Dendritic cell treated with granulocyte-macrophage colony-stimulating factor and Interleukin-4, amounts not matched to agents 40 ng/mL and 50 ng/mL, for 4 days (primary cell): ENCODE measurements around the gene UBAC2.

ENCODE experiments used
- H3K27ac Mint-ChIP-seq: one replicate; pipeline ENCODE4 v1.8.0; 2022; ENCODE audit warnings: mild to moderate bottlenecking, mixed read lengths
- H3K27me3 Mint-ChIP-seq: one replicate; pipeline ENCODE4 v1.8.0; 2022; ENCODE audit warnings: mild to moderate bottlenecking, mixed read lengths
- H3K36me3 Mint-ChIP-seq: one replicate; pipeline ENCODE4 v1.8.0; 2022; ENCODE audit warnings: low read depth, mixed read lengths
- H3K4me1 Mint-ChIP-seq: one replicate; pipeline ENCODE4 v1.8.0; 2022; ENCODE audit warnings: low read depth, mixed read lengths
- H3K4me3 Mint-ChIP-seq: one replicate; pipeline ENCODE4 v1.8.0; 2022; ENCODE audit warnings: mild to moderate bottlenecking, moderate library complexity, mixed read lengths
- H3K9me3 Mint-ChIP-seq: one replicate; pipeline ENCODE4 v1.8.0; 2022; ENCODE audit warnings: mixed read lengths
- intact Hi-C: fragments of 100-400 bp; cut with micrococcal nuclease; formaldehyde crosslinking; loops from one replicate; pipeline ENCODE4 v1.15.0; 2022

Gene UBAC2

DNA sequence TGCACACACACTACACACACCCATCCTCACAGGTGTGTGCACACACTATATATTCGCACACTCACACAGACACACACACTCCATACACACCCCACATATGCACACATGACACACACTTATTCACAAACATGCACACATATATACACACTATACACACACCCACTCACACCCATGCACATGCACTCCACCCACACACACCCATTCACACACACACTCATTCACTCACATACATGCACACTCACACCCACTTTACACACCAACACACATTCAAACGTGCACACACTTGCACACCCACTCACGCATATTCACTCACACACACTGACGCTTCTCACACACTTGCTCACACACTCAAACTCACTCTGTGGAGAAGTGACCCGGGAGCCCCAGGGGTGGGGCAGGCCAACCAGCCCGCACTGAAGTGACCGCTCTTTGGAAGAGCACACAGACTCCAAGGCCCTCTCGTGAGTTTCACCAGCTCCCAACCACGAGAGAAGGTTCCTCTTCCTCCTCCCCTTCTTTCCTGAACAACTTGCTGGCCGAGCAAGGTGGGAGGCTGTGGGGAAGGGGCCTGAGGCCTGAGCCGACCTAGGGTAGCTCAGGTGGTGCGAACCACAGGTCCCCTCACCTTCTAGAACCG lies 214.5 kb downstream of the UBAC2 start:
- H3K36me3 Mint-ChIP-seq, result no peaks in the 10 kb centered on the region

GRCh38 chr13:99415851-99416331 lies 215.2 kb downstream of the UBAC2 start:
- H3K27ac Mint-ChIP-seq, result no peak overlapping the region
- H3K27me3 Mint-ChIP-seq, result peaks cover 18% of the 10 kb centered on the region
- no peak overlapping the region for H3K4me3 Mint-ChIP-seq
- H3K9me3 Mint-ChIP-seq, result no peaks in the 10 kb centered on the region
- no peaks in the 10 kb centered on the region for H3K36me3 Mint-ChIP-seq
- peaks cover 17% of the 10 kb centered on the region for H3K4me1 Mint-ChIP-seq
- intact Hi-C loops, result no loop called here

More for the DNA sequence above, 214.5 kb downstream of the UBAC2 start:
- Mint-ChIP-seq H3K27ac (no peak overlapping the region), H3K4me3 (no peak overlapping the region), H3K9me3 (no peaks in the 10 kb centered on the region), H3K27me3 (peaks cover 15% of the 10 kb centered on the region), H3K4me1 (peaks cover 12% of the 10 kb centered on the region)
- intact Hi-C loops, result no loop called here

DNA sequence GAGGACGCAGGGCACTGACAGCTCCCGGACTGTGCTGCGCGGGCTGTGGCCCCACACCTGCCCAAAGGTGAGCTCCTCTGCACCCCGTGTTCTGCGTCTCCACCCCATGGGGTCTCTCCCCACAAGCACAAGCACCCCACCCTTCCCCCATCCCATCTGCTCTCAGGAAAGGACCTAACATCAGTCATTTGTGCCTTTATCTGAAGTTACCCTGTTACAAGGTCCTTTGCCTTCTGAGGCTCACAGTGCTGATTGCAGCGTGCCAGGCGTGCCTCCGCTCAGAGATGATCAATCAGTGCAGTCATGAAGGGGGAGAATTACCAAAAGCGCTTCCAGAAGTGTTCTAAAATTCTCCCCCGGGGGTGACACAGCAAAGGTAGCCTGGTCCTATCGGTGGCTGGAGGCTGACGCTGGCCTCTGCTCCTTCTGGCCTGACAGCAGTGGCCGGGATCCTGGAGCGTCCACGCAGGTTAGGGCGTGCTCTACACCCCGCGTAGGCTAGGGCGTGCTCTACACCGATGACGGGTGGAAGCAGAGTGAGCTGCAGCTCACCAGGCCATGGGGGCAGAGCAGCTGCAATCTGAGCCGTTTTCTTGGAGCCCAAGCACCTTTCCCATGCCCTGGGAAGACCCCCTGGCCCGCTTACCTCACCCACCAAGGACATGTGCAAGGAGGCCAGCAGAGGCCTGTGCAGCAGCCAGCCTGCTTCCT lies 215.9 kb downstream of the UBAC2 start:
- H3K4me1 Mint-ChIP-seq, result peaks cover 22% of the 10 kb centered on the region
- H3K4me3 Mint-ChIP-seq, result no peak overlapping the region
- H3K9me3 Mint-ChIP-seq, result no peaks in the 10 kb centered on the region
- H3K27me3 Mint-ChIP-seq, result peaks cover 22% of the 10 kb centered on the region
- H3K36me3 Mint-ChIP-seq, result no peaks in the 10 kb centered on the region
- peak overlapping the region; percentile 18 for H3K27ac Mint-ChIP-seq
- intact Hi-C loops, result no loop called here

- H3K27me3 Mint-ChIP-seq, result peaks cover 21% of the 10 kb centered on the region
- peaks cover 31% of the 10 kb centered on the region for H3K4me1 Mint-ChIP-seq
- H3K27ac Mint-ChIP-seq, result peak overlapping the region; percentile 18
- H3K36me3 Mint-ChIP-seq, result no peaks in the 10 kb centered on the region
- intact Hi-C loops, result no loop called here
- H3K4me3 Mint-ChIP-seq, result no peak overlapping the region
- H3K9me3 Mint-ChIP-seq, result no peaks in the 10 kb centered on the region
Observed at GRCh38 chr13:99417201-99418102, 216.8 kb downstream of the UBAC2 start.

DNA sequence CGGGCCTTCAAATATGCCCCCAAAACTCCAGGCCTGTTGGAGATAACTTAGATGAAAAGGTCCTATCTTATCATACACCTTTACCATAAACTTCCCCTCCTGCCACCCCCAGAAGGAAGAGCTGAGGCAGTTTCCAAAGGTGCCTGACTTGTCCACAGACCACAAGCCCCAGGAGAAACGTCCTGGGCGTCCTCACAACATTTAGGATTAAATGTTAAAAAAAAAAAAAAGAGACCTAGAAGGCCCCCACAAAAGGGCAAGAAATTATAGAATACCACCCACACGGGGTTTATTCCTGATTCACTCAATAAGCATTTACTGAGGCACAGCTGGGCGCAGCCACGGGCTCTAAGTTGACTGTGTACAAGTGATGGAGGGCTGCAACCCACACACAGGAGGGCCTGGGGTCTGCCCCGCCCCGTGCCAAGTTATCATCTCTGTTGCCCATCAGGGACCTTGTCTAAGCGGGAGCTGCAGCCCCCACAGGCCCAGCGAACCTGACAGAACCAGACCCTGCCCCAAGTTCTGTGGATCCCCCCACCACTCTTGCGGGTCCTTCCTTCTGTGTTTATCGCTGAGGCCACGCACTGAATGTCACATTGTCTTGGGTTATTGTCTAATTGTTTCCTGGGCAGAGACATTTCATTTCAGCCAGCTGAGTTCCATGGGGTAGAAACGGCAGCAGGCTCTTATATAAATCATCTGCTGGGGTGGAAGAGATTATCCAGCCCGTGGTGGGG lies 217.6 kb downstream of the UBAC2 start:
- no peaks in the 10 kb centered on the region for H3K36me3 Mint-ChIP-seq
- intact Hi-C loops, result no loop called here
- H3K27me3 Mint-ChIP-seq, result peaks cover 21% of the 10 kb centered on the region
- H3K4me1 Mint-ChIP-seq, result peaks cover 39% of the 10 kb centered on the region
- no peak overlapping the region for H3K27ac Mint-ChIP-seq
- H3K9me3 Mint-ChIP-seq, result no peaks in the 10 kb centered on the region
- no peak overlapping the region for H3K4me3 Mint-ChIP-seq

DNA sequence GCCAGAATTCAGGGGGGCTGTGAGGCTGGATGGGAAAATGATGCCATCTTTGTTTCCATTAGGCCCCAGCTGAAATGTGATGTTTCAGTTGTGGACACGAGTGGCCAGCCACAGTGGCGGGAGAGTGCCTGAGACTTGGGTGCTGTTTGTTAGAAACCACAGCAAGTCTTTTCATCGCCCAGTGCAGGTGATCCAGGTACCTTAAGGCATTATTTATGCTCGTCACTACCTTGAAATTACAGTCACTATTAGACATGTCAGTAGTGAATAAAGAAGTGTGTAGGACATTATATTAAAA lies 218.1 kb downstream of the UBAC2 start:
- intact Hi-C loops, result no loop called here
- no peak overlapping the region for H3K27ac Mint-ChIP-seq
- peaks cover 43% of the 10 kb centered on the region for H3K4me1 Mint-ChIP-seq
- no peak overlapping the region for H3K4me3 Mint-ChIP-seq
- H3K9me3 Mint-ChIP-seq, result no peaks in the 10 kb centered on the region
- no peaks in the 10 kb centered on the region for H3K36me3 Mint-ChIP-seq
- peaks cover 23% of the 10 kb centered on the region for H3K27me3 Mint-ChIP-seq

GRCh38 chr13:99419591-99420243 lies 219.1 kb downstream of the UBAC2 start:
- Mint-ChIP-seq H3K4me1 (peaks cover 48% of the 10 kb centered on the region), H3K4me3 (no peak overlapping the region), H3K36me3 (no peaks in the 10 kb centered on the region), H3K9me3 (no peaks in the 10 kb centered on the region), H3K27ac (peak overlapping the region; percentile 84), H3K27me3 (peaks cover 23% of the 10 kb centered on the region)
- intact Hi-C loops, result no loop called here

- Mint-ChIP-seq H3K4me3 (peak overlapping the region; percentile 1), H3K4me1 (peaks cover 60% of the 10 kb centered on the region), H3K9me3 (no peaks in the 10 kb centered on the region), H3K27ac (peak overlapping the region; percentile 84), H3K36me3 (no peaks in the 10 kb centered on the region), H3K27me3 (peaks cover 25% of the 10 kb centered on the region)
- intact Hi-C loops, result no loop called here
Observed at GRCh38 chr13:99421271-99421670, 220.6 kb downstream of the UBAC2 start.

DNA sequence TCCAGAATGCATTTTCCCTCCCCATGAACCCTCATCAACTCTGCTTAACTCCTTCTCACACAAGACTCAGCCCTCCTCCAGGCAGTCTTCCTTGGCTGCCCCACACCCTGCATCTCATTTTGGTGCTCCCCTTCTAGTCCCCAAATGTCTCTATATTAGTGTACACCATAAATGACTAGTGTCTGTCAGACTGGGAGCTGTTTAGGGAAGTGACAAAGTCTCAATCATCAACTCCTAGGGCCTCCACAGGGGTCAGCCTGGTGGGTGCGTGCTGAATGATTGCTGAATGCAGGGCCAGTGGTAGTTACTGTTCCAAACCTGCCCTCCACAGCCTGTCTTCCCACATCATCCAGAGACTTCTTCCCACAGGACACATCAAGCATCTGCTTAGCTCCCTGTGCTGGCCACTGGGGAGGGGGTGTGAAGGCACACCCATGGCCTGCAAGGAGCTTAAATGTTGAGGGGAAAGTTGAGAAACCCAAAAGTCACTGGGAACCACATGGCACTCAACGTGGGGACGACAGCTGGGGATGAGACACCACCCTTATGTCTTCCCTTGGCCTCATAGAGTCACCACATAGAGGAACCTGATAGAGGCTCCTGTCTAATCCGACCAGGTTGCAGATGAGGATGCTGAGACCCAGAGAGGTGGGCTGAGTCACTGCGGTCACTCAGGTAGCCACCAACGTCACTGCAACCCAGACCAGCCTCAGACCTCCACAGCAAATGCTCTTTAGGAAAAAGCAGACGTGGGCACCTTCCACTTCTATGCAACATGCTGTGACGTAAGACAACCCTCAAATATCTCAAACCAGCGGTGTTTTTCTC lies 221.3 kb downstream of the UBAC2 start:
- Mint-ChIP-seq H3K27me3 (peaks cover 27% of the 10 kb centered on the region), H3K36me3 (no peaks in the 10 kb centered on the region), H3K27ac (peak overlapping the region; percentile 84), H3K4me3 (peak overlapping the region; percentile 1), H3K4me1 (peaks cover 64% of the 10 kb centered on the region), H3K9me3 (no peaks in the 10 kb centered on the region)
- intact Hi-C loops, result no loop called here

DNA sequence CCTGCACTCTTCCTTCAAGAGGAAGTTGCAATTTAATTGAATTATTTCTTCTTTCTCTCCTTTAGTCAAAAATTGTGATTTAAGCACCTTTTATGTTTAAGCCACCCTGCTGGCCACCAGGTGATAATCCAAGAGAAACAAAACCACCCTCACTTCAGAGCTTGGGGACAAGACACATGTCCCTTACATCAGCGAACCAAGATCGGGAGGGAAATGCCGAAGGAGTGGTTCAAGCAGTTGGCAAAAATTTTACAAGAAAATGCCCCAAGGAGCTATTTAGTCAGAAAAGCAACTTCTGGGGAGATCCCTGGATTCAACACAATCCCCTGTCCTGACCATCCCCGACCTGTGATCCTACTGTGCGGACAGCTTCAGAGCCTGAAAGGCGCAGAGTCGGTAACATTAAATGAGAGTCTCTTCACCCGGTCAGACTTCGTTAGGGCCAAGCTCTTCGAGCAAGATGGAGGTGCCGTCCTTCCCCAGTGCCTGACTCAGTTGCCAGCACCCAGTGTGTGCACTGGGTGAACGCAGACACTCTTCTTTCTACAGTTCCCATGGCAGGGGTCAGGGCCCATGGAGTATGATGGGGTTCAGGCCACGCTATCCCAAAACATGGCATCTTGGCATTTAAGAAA lies 222.0 kb downstream of the UBAC2 start:
- intact Hi-C loops, result no loop called here
- H3K9me3 Mint-ChIP-seq, result no peaks in the 10 kb centered on the region
- peaks cover 70% of the 10 kb centered on the region for H3K4me1 Mint-ChIP-seq
- H3K27me3 Mint-ChIP-seq, result peaks cover 22% of the 10 kb centered on the region
- H3K36me3 Mint-ChIP-seq, result no peaks in the 10 kb centered on the region
- H3K4me3 Mint-ChIP-seq, result no peak overlapping the region
- H3K27ac Mint-ChIP-seq, result peak overlapping the region; percentile 84

DNA sequence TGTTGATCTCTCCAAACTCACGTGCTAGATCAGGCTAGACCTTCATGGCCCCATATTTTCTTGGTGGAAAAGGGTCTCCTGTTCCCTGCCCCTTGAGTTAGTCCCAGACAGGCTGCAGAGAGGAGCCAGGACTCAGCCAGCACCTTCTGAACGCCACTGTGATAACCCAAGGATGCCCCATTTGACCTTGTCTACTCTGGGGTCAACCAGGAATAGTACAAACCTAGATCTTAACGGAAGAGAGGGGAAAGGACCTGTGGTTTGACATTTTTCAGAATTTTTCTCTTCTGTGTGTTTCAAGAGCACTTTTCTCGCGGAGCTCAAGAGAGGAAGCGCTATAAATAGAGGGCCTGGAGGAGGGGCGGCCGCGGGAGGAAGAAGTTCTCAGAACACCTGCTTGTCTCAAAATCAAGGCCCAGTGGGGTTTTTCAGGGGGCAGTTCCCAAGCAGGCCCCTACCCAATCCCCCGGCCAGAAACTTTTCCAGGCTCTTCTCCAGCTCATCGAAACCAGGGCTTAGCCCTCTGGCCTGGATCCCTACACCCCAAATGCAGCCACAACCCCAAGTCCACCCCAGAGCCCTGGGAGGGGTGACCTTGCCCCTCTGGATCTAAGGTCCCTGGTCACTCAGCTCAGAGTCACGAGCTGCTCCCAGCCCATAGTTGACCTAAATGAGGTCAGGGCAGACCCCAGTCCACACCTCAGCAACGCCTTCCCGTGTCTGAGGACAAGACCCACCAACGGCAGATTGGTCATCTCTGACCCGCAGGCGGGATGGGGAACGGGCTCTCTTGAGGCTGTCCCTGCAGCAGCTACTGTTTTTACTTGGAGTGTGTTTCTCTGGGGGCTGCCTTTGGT lies 225.1 kb downstream of the UBAC2 start:
- H3K36me3 Mint-ChIP-seq, result no peaks in the 10 kb centered on the region
- H3K27ac Mint-ChIP-seq, result peak overlapping the region; percentile 81
- H3K27me3 Mint-ChIP-seq, result peaks cover 15% of the 10 kb centered on the region
- no peaks in the 10 kb centered on the region for H3K9me3 Mint-ChIP-seq
- intact Hi-C loops, result no loop called here
- peak overlapping the region; percentile 15 for H3K4me3 Mint-ChIP-seq
- H3K4me1 Mint-ChIP-seq, result peaks cover 61% of the 10 kb centered on the region

DNA sequence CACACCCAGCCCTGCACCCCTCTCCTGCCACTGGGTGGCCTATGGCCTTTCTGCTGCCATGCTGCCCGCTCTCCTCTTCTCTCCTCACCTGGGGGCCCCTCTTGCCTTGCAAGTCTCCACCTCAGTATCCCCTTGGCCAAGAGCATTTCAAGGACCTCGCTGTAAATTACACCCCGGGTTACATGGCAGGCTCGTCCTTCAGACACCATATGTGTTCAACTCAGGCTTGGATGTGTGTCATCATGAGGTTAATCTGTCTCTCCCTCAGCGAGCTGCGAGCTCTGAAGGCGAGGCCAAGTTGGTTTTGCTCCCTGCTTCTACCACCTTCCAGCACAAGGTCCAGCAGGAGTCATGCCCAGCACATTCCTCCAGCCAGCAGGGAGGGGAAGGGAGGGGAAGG lies 225.8 kb downstream of the UBAC2 start:
- intact Hi-C loops, result no loop called here
- Mint-ChIP-seq H3K27ac (peak overlapping the region; percentile 81), H3K27me3 (peaks cover 12% of the 10 kb centered on the region), H3K4me3 (no peak overlapping the region), H3K4me1 (peaks cover 61% of the 10 kb centered on the region), H3K9me3 (no peaks in the 10 kb centered on the region), H3K36me3 (peaks cover 4% of the 10 kb centered on the region)
